K562 (cell line): ENCODE measurements around the gene CPPED1. TPM values are rescaled to one million over a fixed set of nuclear protein-coding genes. Genes with fewer than 3 reads are reported as not detected.
A peak's percentile ranks its signal among the peaks of the same experiment; 100 is the strongest.

ENCODE experiments used
- ASH1L ChIP-seq: fragments of 450-650 bp; IDR thresholded peaks from 2 replicates; pipeline ENCODE4 v1.6.1; 2018; ENCODE audit warnings: borderline replicate concordance, mild to moderate bottlenecking, low read depth; ENCODE audit not compliant: partially characterized antibody
- CBFA2T2 ChIP-seq: fragments of 450-650 bp; conservative IDR thresholded peaks from 2 replicates; pipeline ENCODE4 v1.6.1; 2017; ENCODE audit warnings: mild to moderate bottlenecking
- CEBPG ChIP-seq, 3 experiments: fragments of 200-800 bp in 1 of 3; sonication (Bioruptor generic) in 1 of 3; sonication (generic) in 1 of 3; formaldehyde crosslinking in 1 of 3; IDR thresholded peaks in 2 of 3; conservative IDR thresholded peaks in 1 of 3; 2 replicates each; pipeline versions ENCODE4 v1.6.1 to v1.8.0; 2016 to 2022; ENCODE audit warnings: missing compliant biosample characterization in 2 of 3, missing genetic modification characterization in 2 of 3, mild to moderate bottlenecking in 1 of 3, missing genetic modification reagents in 1 of 3
- CREB3L1 ChIP-seq: fragments of 450-650 bp; IDR thresholded peaks from 2 replicates; pipeline ENCODE4 v1.6.1; 2014; ENCODE audit warnings: low read depth, mild to moderate bottlenecking, moderate library complexity, borderline replicate concordance
- FOXO4 ChIP-seq: fragments of 450-650 bp; formaldehyde crosslinking; IDR thresholded peaks from 2 replicates; pipeline ENCODE4 v1.4.0; 2020; ENCODE audit warnings: mild to moderate bottlenecking, moderate library complexity
- HNRNPH1 ChIP-seq: fragments of 200-400 bp; formaldehyde crosslinking; optimal IDR thresholded peaks from 2 replicates; pipeline ENCODE3; 2017; ENCODE audit warnings: low read depth, mild to moderate bottlenecking, low read length, moderate library complexity
- MAZ ChIP-seq, 2 experiments: fragments of 450-650 bp in 1 of 2; sonication (generic) in 1 of 2; formaldehyde crosslinking; IDR thresholded peaks in 1 of 2; conservative IDR thresholded peaks in 1 of 2; 2 replicates each; pipeline versions ENCODE4 v1.4.0 to v1.5.0; 2020; ENCODE audit warnings: mild to moderate bottlenecking in 1 of 2, missing genetic modification reagents in 1 of 2
- NKRF ChIP-seq: fragments of 450-650 bp; IDR thresholded peaks from 2 replicates; pipeline ENCODE4 v1.6.1; 2016; ENCODE audit warnings: borderline replicate concordance
- RAD51 ChIP-seq: fragments of 450-650 bp; IDR thresholded peaks from 2 replicates; pipeline ENCODE4 v1.7.1; 2016; ENCODE audit warnings: low read depth, mild to moderate bottlenecking, borderline replicate concordance
- RBM17 ChIP-seq: fragments of 200-400 bp; formaldehyde crosslinking; IDR thresholded peaks from 2 replicates; pipeline ENCODE4 v1.6.1; 2017; ENCODE audit warnings: low read depth, mild to moderate bottlenecking, low read length, borderline replicate concordance
- RBM25 ChIP-seq: fragments of 200-400 bp; formaldehyde crosslinking; IDR thresholded peaks from 2 replicates; pipeline ENCODE4 v1.6.1; 2018; ENCODE audit warnings: low read length, low read depth, moderate library complexity; ENCODE audit not compliant: severe bottlenecking
- RNF219 ChIP-seq: fragments of 250-450 bp; sonication (Bioruptor Pico); IDR thresholded peaks from 2 replicates; pipeline ENCODE4 v1.5.0; 2022; ENCODE audit warnings: mild to moderate bottlenecking
- U2AF2 ChIP-seq: fragments of 200-400 bp; formaldehyde crosslinking; optimal IDR thresholded peaks from 2 replicates; pipeline ENCODE3; 2017; ENCODE audit warnings: low read depth, mild to moderate bottlenecking, low read length
- USF1 ChIP-seq: sonication (generic); formaldehyde crosslinking; IDR thresholded peaks from 2 replicates; pipeline ENCODE4 v1.9.0; 2022; ENCODE audit warnings: mild to moderate bottlenecking, missing genetic modification reagents
- ZBTB43 ChIP-seq: sonication (generic); formaldehyde crosslinking; IDR thresholded peaks from 2 replicates; pipeline ENCODE4 v1.8.0; 2023; ENCODE audit warnings: mild to moderate bottlenecking, missing genetic modification reagents
- ZNF586 ChIP-seq: fragments of 450-650 bp; formaldehyde crosslinking; conservative IDR thresholded peaks from 2 replicates; pipeline ENCODE4 v1.4.0; 2020; ENCODE audit warnings: mild to moderate bottlenecking, moderate library complexity
- polyA plus RNA-seq, 8 experiments: library from polyadenylated mRNA; depleted of rRNA in 4 of 8; stranded (reverse) in 5 of 8; unstranded in 3 of 8; fragments of >200 nt; fragmentation: Nextera tagmentation in 2 of 8; fragmentation: Illumina TruSeq in 1 of 8; extraction: Ambion mirVana in 2 of 8; extraction: Trizol in 1 of 8; gene quantifications; 2 replicates each; pipeline versions ENCODE4 v1.2.1 to v1.2.3, GENCODE V29; 2011 to 2014; ENCODE audit warnings: inconsistent platforms in 1 of 8, missing spikeins in 1 of 8
- total RNA-seq, 7 experiments: library from RNA; depleted of rRNA in 6 of 7; stranded (reverse); fragments of >200 nt in 6 of 7; fragmentation: Illumina TruSeq in 2 of 7; extraction: Trizol in 2 of 7; gene quantifications; 2 replicates each; pipeline versions ENCODE4 v1.2.1 to v1.2.3, GENCODE V29; 2011 to 2021; ENCODE audit warnings: low replicate concordance in 1 of 7

CPPED1 gene
- total and polyA plus RNA-seq, 9 of the 15 experiments (the other 6 are each of a cell fraction or from before 2014, with no cell fraction given), result 7.5 to 25.7 (median 16.9) TPM

GRCh38 chr16:12639044-12639443 is 164.6 kb downstream of the CPPED1 start (continued):
- no peak for TF ChIP-seq FOXO4
- TF ChIP-seq HNRNPH1, result no peak
- peak; percentile 76 for TF ChIP-seq USF1
- TF ChIP-seq RNF219 (CRISPR knock-in tag), result no peak
- no peak for TF ChIP-seq MAZ (CRISPR knock-in tag; conservative IDR thresholded peaks at IDR 0.05 in 1 of 2, IDR thresholded peaks at IDR 0.05 in 1 of 2)
- TF ChIP-seq U2AF2, result no peak
- 0 out of 2 replicates have a peak, but pooled peaks have one; percentile 3 for TF ChIP-seq CBFA2T2
- peak; percentile 22 for TF ChIP-seq RBM25
- TF ChIP-seq NKRF, result no peak
- TF ChIP-seq CREB3L1, result no peak
- peak; percentile 50; the same call in 1 of the 2 replicates for TF ChIP-seq RAD51
- TF ChIP-seq RBM17, result no peak
- peak; percentile 22 for TF ChIP-seq ASH1L
- no peak for TF ChIP-seq CEBPG (CRISPR knock-in tag; IDR thresholded peaks at IDR 0.05)
- TF ChIP-seq CEBPG (tag; conservative IDR thresholded peaks at IDR 0.05 in 1 of 2, IDR thresholded peaks at IDR 0.05 in 1 of 2), result 0 out of 4 replicates have a peak, but pooled peaks of 1 of the 2 experiments have one; percentile 33
- TF ChIP-seq ZBTB43, result no peak
- TF ChIP-seq ZNF586 (CRISPR knock-in tag), result no peak
